Vein endothelial cell (primary cell): Measurements from ENCODE around the gene TLR10. TPM values are rescaled to one million over a fixed set of nuclear protein-coding genes. Genes with fewer than 3 reads are reported as not detected.

Experiments used
- small RNA-seq: library from RNA; depleted of rRNA; stranded (forward); fragments of <200 nt; gene quantifications from one replicate; pipeline ENCODE3, GENCODE V24; 2012
- total RNA-seq: library from RNA; depleted of rRNA; stranded (reverse); fragments of >200 nt; gene quantifications from 2 replicates; pipeline ENCODE4 v1.2.3, GENCODE V29; 2012

Gene TLR10, protein sequence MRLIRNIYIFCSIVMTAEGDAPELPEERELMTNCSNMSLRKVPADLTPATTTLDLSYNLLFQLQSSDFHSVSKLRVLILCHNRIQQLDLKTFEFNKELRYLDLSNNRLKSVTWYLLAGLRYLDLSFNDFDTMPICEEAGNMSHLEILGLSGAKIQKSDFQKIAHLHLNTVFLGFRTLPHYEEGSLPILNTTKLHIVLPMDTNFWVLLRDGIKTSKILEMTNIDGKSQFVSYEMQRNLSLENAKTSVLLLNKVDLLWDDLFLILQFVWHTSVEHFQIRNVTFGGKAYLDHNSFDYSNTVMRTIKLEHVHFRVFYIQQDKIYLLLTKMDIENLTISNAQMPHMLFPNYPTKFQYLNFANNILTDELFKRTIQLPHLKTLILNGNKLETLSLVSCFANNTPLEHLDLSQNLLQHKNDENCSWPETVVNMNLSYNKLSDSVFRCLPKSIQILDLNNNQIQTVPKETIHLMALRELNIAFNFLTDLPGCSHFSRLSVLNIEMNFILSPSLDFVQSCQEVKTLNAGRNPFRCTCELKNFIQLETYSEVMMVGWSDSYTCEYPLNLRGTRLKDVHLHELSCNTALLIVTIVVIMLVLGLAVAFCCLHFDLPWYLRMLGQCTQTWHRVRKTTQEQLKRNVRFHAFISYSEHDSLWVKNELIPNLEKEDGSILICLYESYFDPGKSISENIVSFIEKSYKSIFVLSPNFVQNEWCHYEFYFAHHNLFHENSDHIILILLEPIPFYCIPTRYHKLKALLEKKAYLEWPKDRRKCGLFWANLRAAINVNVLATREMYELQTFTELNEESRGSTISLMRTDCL
- not detected in 2 replicates for total RNA-seq

DNA sequence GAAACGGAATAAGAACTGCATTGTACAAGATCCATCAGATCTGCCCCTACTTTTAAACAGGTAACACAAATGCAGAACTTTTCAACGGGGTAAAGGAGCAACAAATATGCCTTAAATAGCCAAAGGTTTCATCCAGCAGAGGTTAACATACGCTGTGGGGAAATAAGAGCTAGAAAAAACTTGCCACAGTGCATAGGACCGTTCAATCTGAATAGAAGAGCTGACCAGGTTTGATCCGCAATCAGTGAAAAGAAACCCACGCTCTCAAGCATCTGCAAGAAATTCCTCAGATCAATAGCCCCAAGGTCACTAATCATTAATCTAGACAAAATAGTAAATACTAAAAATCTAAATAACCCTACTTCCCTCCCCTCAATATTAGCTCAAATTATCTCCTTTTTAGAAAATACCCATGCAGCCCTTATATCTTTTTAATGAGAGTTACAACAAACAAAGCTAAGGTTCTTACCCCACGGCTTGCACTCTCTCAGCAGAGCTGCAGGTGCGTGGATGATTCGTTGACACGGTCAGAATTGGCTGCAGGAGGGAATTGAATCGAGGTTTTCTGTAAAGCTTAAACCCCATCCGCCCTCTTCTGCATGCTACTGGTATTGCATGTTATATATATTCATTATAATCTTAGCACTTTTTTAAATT is at the start of gene TLR10:
Gene TLR10, minus strand, starts transcription at position 539 of the 657 bp plus-strand sequence. CDS start 7,400 bp downstream, outside the sequence.

DNA sequence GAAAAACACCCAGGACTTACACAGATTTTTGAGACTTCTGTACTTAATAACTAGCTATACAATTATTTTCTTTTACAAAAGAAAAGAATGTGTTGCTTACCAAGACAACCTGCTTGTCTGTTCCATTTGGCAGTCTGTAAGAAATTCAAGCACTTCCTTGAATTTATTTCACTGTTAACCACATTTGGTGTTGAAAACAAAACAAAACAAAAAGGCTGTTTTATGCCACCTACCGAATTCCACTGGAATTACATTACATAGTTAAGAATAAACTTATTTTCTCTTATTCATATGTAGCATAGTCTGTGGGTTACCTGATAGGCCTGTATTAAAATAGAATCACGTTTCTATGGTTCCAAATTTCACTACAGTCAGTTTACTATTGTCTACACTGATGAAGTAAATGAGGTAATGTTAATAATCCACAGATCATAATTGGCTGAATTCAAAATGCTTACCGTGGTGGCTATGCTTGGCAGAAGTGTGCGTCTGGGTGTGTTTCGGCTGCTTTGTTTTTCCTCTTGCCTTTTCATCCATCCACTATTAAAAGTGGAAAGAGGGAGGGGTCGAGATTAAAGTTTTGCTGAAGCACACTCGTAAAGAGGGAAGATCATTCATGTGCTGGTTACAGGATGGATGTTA is 22.0 kb upstream of the TLR10 start, which contains the start of gene TLR1:
Gene TLR1, minus strand, starts transcription at position 138 of the 642 bp plus-strand sequence. CDS start 5,960 bp downstream, outside the sequence.

Small RNAs within 50 kb of the gene (small RNA-seq; reads per million reads assigned to genes)
- gene RNA5SP158: not detected

Other genes starting within 250 kb of the TLR10 start
- 33.6 and 43.7 TPM in 2 replicates for gene KLF3, start 118.8 kb downstream of the TLR10 start, total RNA-seq
- 4.6 and 9.8 TPM in 2 replicates for gene TLR1, start 21.8 kb upstream of the TLR10 start, total RNA-seq
- 2.3 and 4.8 TPM in 2 replicates for gene TLR6, start 73.8 kb upstream of the TLR10 start, total RNA-seq
- gene FAM114A1, start 84.8 kb upstream of the TLR10 start, total RNA-seq: 149 and 225 TPM in 2 replicates
- 2.3 and 3.3 TPM in 2 replicates for gene TMEM156, start 249.4 kb upstream of the TLR10 start, total RNA-seq